ENCODE measurements around the gene CD248. TPM values are rescaled to one million over a fixed set of nuclear protein-coding genes. Genes with fewer than 3 reads are reported as not detected.
"Not testable (repeated sequence)": the region's sequence is repeated elsewhere in the genome, so short reads cannot be mapped to it uniquely, and the experiment has no call there.

The CD248 gene
- total RNA-seq, 1 donor: 99.1 TPM

- TF ChIP-seq CTCF (IDR thresholded peaks at IDR 0.05; ENCODE audit: insufficient read depth, low read length): no peak
- H3K4me3 ChIP-seq (ENCODE audit: low read depth, low read length): no peak overlapping the region
- peak; percentile 89 for DNase-seq (ENCODE audit: low read depth)
Measured at GRCh38 chr11:66322732-66323427, 6.0 kb upstream of the CD248 start.

GRCh38 chr11:66321606-66322005 is 4.8 kb upstream of the CD248 start:
- peak; percentile 53 for DNase-seq (ENCODE audit: low read depth)
- H3K4me3 ChIP-seq (ENCODE audit: low read depth, low read length): no peak overlapping the region
- no peak for TF ChIP-seq CTCF (IDR thresholded peaks at IDR 0.05; ENCODE audit: insufficient read depth, low read length)

- not testable (repeated sequence) for H3K4me3 ChIP-seq (ENCODE audit: low read depth, low read length); DNase-seq (ENCODE audit: low read depth)
Measured at GRCh38 chr11:66320748-66321147, 3.9 kb upstream of the CD248 start.

GRCh38 chr11:66320289-66320688 is 3.4 kb upstream of the CD248 start:
- H3K4me3 ChIP-seq (ENCODE audit: low read depth, low read length); DNase-seq (ENCODE audit: low read depth): not testable (repeated sequence)

GRCh38 chr11:66318600-66318970 is 1.7 kb upstream of the CD248 start:
- DNase-seq (ENCODE audit: low read depth): no peak
- TF ChIP-seq CTCF (IDR thresholded peaks at IDR 0.05; ENCODE audit: insufficient read depth, low read length): no peak
- H3K4me3 ChIP-seq (ENCODE audit: low read depth, low read length): no peak overlapping the region

GRCh38 chr11:66317723-66318599 is 1.1 kb upstream of the CD248 start:
- DNase-seq (ENCODE audit: low read depth): peak; percentile 95

GRCh38 chr11:66317322-66317722 is 478 bp upstream of the CD248 start:
- TF ChIP-seq CTCF (IDR thresholded peaks at IDR 0.05; ENCODE audit: insufficient read depth, low read length): no peak
- DNase-seq (ENCODE audit: low read depth): peak; percentile 72
- H3K4me3 ChIP-seq (ENCODE audit: low read depth, low read length): peak overlapping the region; percentile 42

More at GRCh38 chr11:66317723-66318599, 1.1 kb upstream of the CD248 start:
- peak overlapping the region; percentile 37 for H3K4me3 ChIP-seq (ENCODE audit: low read depth, low read length)
- no peak for TF ChIP-seq CTCF (IDR thresholded peaks at IDR 0.05; ENCODE audit: insufficient read depth, low read length)
